COR-L47 (cell line): ENCODE results near the gene ST6GALNAC4.

ENCODE experiments used
- DNase-seq: peaks from one replicate; lab custom pipeline; 2025; lab: John Stamatoyannopoulos, UW

ST6GALNAC4 gene

GRCh38 chr9:127916720-127917581, at the start of gene ST6GALNAC4:
ST6GALNAC4 (minus strand) TSS chr9:127917041; CDS start chr9:127916419, 622 bp downstream.
- DNase-seq: peak; percentile 83

GRCh38 chr9:127965953-127966352, 49.1 kb upstream of the ST6GALNAC4 start:
- DNase-seq: no peak

- no peak for DNase-seq
Measured at GRCh38 chr9:127963359-127964064, 46.7 kb upstream of the ST6GALNAC4 start.

- no peak for DNase-seq
Measured at GRCh38 chr9:127963041-127963358, 46.2 kb upstream of the ST6GALNAC4 start.

- DNase-seq: no peak
Measured at GRCh38 chr9:127962278-127962677, 45.4 kb upstream of the ST6GALNAC4 start.

- DNase-seq: no peak
Measured at GRCh38 chr9:127961613-127962155, 44.8 kb upstream of the ST6GALNAC4 start.

- DNase-seq: no peak
Measured at GRCh38 chr9:127961155-127961490, 44.3 kb upstream of the ST6GALNAC4 start.

GRCh38 chr9:127960410-127961154, 43.7 kb upstream of the ST6GALNAC4 start:
- DNase-seq: no peak

GRCh38 chr9:127959841-127960409, 43.1 kb upstream of the ST6GALNAC4 start:
- DNase-seq: no peak

GRCh38 chr9:127959398-127959797, 42.6 kb upstream of the ST6GALNAC4 start:
- no peak for DNase-seq

- no peak for DNase-seq
Measured at GRCh38 chr9:127958728-127959127, 41.9 kb upstream of the ST6GALNAC4 start.

GRCh38 chr9:127955294-127956015, 38.6 kb upstream of the ST6GALNAC4 start:
- DNase-seq: peak; percentile 96

GRCh38 chr9:127954831-127955293, 38.0 kb upstream of the ST6GALNAC4 start:
- DNase-seq: no peak

- DNase-seq: no peak
Measured at GRCh38 chr9:127953768-127954505, 37.1 kb upstream of the ST6GALNAC4 start.

- no peak for DNase-seq
Measured at GRCh38 chr9:127953154-127953553, 36.3 kb upstream of the ST6GALNAC4 start.

GRCh38 chr9:127950513-127951289, 33.9 kb upstream of the ST6GALNAC4 start:
- no peak for DNase-seq

GRCh38 chr9:127949827-127950512, 33.1 kb upstream of the ST6GALNAC4 start:
- no peak for DNase-seq

GRCh38 chr9:127947841-127948710, 31.2 kb upstream of the ST6GALNAC4 start:
- no peak for DNase-seq
